Loucy (cell line): ENCODE results near the gene NTN1.

Source experiments
- EZH2phosphoT487 ChIP-seq: fragments of 200-600 bp; IDR thresholded peaks from 2 replicates; pipeline ENCODE4 v1.6.1; 2018; ENCODE audit warnings: antibody characterized with exemption, mild to moderate bottlenecking, moderate library complexity, borderline replicate concordance
- TF ChIP-seq, protein P1 (sequence below): fragments of 200-600 bp; sonication (generic); conservative IDR thresholded peaks from 2 replicates; pipeline ENCODE4 v1.5.1; 2014; ENCODE audit warnings: mild to moderate bottlenecking, antibody characterized with exemption, low read length

DNA sequence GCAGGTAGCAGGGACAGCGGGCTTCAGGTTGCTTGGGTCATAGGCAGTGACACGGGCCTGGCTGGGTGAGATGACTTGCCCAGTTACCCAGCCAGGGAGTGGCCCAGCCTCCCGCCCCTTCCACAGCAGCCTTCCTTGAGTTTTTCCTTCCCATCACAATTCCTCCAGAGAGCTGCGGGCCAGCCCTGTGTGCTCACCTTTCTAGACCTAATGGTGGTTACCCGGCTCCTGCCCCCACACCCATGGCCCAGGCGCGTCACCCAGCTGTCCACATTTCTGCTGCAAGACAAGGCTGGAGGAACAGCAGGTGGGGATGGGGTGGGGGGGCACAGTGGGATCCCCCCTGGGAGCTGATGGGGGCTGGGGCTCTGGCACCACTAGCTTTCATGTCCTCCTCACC is 203.2 kb downstream of the NTN1 start:
- TF ChIP-seq, protein P1, sequence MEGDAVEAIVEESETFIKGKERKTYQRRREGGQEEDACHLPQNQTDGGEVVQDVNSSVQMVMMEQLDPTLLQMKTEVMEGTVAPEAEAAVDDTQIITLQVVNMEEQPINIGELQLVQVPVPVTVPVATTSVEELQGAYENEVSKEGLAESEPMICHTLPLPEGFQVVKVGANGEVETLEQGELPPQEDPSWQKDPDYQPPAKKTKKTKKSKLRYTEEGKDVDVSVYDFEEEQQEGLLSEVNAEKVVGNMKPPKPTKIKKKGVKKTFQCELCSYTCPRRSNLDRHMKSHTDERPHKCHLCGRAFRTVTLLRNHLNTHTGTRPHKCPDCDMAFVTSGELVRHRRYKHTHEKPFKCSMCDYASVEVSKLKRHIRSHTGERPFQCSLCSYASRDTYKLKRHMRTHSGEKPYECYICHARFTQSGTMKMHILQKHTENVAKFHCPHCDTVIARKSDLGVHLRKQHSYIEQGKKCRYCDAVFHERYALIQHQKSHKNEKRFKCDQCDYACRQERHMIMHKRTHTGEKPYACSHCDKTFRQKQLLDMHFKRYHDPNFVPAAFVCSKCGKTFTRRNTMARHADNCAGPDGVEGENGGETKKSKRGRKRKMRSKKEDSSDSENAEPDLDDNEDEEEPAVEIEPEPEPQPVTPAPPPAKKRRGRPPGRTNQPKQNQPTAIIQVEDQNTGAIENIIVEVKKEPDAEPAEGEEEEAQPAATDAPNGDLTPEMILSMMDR = no peak
- TF ChIP-seq EZH2phosphoT487 = no peak
